ENCODE data around the gene COLEC11. TPM values are rescaled to one million over a fixed set of nuclear protein-coding genes. Genes with fewer than 3 reads are reported as not detected.
"Not testable (repeated sequence)": the region's sequence is repeated elsewhere in the genome, so short reads cannot be mapped to it uniquely, and the experiment has no call there.

COLEC11 gene
- total RNA-seq, 1 donor from 2014 or later = 0.26 TPM

DNA sequence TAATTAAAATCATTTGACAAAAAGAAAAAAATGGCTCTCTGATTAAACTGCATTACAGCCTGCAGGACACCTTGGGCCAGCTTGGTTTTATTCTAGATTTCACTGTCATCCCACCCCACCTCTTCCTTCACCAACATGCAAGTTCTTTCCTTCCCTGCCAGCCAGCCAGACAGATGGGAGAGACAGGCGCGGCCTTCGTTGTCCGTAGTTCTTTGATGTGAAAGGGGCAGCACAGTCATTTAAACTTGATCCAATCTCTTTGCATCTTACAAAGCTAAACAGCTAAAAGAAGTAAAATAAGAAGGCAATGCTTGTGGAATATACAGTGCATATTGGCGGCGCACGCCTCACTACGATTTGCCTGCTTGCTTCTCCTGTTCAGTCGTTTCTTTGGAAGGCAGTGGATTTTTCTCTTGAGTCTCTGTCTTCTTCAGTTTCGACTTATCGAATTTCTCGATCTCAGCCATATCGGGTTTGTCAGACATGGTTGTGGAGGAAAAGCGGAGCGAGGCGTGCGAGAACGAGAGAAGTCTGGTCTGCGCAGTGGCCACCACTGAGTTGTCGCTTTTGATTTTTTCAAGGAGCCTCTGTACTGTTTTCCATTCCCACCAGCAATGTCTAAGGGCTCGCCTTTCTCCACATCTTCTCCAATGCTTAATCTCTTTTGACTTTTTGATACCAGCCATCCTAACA is 22.4 kb downstream of the COLEC11 start:
- no peak for DNase-seq (ENCODE audit: low read depth)
- H3K4me3 ChIP-seq (ENCODE audit: low read depth, low read length) = no peak overlapping the region
- no peaks in the 10 kb centered on the region for H3K27me3 ChIP-seq (ENCODE audit: control insufficient read depth, insufficient read depth, low read length)
- no peak for FAIRE-seq
- TF ChIP-seq, protein P1, sequence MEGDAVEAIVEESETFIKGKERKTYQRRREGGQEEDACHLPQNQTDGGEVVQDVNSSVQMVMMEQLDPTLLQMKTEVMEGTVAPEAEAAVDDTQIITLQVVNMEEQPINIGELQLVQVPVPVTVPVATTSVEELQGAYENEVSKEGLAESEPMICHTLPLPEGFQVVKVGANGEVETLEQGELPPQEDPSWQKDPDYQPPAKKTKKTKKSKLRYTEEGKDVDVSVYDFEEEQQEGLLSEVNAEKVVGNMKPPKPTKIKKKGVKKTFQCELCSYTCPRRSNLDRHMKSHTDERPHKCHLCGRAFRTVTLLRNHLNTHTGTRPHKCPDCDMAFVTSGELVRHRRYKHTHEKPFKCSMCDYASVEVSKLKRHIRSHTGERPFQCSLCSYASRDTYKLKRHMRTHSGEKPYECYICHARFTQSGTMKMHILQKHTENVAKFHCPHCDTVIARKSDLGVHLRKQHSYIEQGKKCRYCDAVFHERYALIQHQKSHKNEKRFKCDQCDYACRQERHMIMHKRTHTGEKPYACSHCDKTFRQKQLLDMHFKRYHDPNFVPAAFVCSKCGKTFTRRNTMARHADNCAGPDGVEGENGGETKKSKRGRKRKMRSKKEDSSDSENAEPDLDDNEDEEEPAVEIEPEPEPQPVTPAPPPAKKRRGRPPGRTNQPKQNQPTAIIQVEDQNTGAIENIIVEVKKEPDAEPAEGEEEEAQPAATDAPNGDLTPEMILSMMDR (IDR thresholded peaks at IDR 0.05; ENCODE audit: insufficient read depth, low read length, severe bottlenecking) = no peak
- H3K36me3 ChIP-seq (ENCODE audit: control insufficient read depth, insufficient read depth, low read length) = no peaks in the 10 kb centered on the region

DNA sequence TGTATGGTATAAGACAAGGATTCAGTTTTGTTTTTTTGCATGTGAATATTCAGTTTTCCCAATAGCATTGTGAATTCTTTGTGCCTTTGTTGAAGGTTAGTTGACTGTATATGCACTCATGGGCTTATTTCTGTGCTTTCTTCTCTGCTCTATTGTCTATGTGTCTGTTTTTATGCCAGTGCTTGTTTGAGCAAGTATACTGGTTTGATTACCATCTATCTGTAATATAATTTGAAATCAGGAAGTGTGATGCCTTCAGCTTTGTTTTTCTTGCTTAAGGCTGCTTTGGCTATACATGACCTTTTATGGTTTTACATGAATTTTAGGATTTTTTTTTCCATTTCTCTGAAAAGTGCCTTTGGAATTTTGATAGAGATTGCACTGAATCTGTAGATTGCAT is 23.5 kb downstream of the COLEC11 start:
- TF ChIP-seq, protein P1 (IDR thresholded peaks at IDR 0.05; ENCODE audit: insufficient read depth, low read length, severe bottlenecking) = no peak
- FAIRE-seq = no peak
- Histone ChIP-seq H3K27me3 (ENCODE audit: control insufficient read depth, insufficient read depth, low read length) (no peaks in the 10 kb centered on the region), H3K4me3 (ENCODE audit: low read depth, low read length) (no peak overlapping the region), H3K36me3 (ENCODE audit: control insufficient read depth, insufficient read depth, low read length) (no peaks in the 10 kb centered on the region)
- no peak for DNase-seq (ENCODE audit: low read depth)

DNA sequence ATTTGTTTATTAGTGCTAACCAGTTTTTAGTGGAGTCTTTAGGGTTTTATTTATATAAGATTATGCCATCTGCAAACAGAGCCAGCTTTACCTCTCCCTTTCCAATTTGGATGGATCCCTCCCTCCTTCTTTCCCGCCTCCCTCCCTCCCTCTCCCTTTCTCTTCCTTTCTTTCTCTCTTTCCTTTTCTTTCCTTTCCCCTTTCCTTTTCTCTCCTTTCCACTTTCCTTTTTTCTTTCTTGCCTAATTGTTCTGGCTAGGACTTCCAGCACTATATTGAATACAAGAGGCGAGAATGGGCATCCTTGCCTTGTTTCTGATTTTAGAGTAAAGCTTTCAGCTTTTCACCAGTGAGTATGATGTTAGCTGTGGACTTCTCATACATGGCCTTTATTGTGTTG is 24.1 kb downstream of the COLEC11 start:
- no peaks in the 10 kb centered on the region for H3K36me3 ChIP-seq (ENCODE audit: control insufficient read depth, insufficient read depth, low read length)
- no peak overlapping the region for H3K4me3 ChIP-seq (ENCODE audit: low read depth, low read length)
- no peak for FAIRE-seq
- no peak for DNase-seq (ENCODE audit: low read depth)
- TF ChIP-seq, protein P1 (IDR thresholded peaks at IDR 0.05; ENCODE audit: insufficient read depth, low read length, severe bottlenecking) = no peak
- H3K27me3 ChIP-seq (ENCODE audit: control insufficient read depth, insufficient read depth, low read length) = no peaks in the 10 kb centered on the region

DNA sequence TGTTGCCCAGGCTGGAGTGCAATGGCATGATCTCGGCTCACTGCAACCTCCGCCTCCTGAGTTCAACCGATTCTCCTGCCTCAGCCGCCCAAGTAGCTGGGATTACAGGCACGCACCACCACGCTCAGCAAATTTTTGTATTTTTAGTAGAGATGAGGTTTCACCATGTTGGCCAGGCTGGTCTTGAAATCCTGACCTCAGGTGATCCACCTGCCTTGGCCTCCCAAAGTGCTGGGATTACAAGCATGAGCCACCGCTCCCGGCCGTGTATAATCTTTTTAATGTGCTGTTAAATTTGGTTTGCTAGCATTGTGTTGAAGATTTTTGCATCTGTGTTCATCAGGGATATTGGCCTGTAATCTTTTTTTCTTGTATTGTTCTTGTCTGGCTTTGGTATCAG is 24.7 kb downstream of the COLEC11 start:
- not testable (repeated sequence) for FAIRE-seq; H3K36me3 ChIP-seq (ENCODE audit: control insufficient read depth, insufficient read depth, low read length); DNase-seq (ENCODE audit: low read depth); H3K4me3 ChIP-seq (ENCODE audit: low read depth, low read length); H3K27me3 ChIP-seq (ENCODE audit: control insufficient read depth, insufficient read depth, low read length)

DNA sequence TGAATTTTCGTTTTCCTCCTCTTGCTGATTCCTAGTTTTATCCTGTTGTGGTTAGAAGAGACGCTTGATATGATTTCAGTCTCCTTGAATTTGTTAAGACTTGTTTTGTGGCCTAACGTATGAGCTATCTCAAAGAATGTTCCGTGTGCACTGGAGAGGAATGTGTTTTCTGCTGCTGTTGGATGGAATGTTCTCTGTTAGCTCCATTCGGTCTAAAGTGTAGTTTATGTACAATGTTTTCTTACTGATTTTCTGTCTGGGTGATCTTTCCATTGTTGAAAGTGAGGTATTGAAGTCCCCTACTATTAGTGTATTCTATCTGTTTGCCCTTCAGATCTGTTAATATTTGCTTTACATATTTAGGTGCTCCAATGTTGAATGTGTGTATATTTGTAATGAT is 25.9 kb downstream of the COLEC11 start:
- TF ChIP-seq, protein P1 (IDR thresholded peaks at IDR 0.05; ENCODE audit: insufficient read depth, low read length, severe bottlenecking) = no peak
- FAIRE-seq = peak; percentile 73
- peak; percentile 90 for DNase-seq (ENCODE audit: low read depth)
- H3K4me3 ChIP-seq (ENCODE audit: low read depth, low read length) = no peak overlapping the region
- H3K36me3 ChIP-seq (ENCODE audit: control insufficient read depth, insufficient read depth, low read length) = no peaks in the 10 kb centered on the region
- H3K27me3 ChIP-seq (ENCODE audit: control insufficient read depth, insufficient read depth, low read length) = no peaks in the 10 kb centered on the region

DNA sequence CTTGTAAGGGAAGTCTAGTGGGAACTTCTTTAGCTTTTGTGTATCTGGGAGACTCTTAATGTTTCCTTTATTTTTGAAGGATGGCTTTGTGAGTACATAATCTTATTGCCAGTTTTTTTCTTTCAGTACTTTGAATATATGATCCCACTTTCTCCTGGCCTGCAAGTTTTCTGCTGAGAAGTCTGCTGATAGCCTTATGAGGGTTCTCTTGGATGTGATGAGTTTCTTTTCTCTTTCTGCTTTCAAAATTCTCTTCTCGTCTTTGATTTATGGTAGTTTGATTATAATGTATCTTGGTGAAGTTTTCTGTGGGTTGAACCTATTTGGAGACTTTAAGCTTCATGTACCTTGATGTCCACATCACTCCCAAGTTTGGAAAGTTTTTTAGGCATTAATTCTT is 28.1 kb downstream of the COLEC11 start:
- Histone ChIP-seq H3K36me3 (ENCODE audit: control insufficient read depth, insufficient read depth, low read length) (no peaks in the 10 kb centered on the region), H3K4me3 (ENCODE audit: low read depth, low read length) (no peak overlapping the region), H3K27me3 (ENCODE audit: control insufficient read depth, insufficient read depth, low read length) (no peaks in the 10 kb centered on the region)
- TF ChIP-seq, protein P1 (IDR thresholded peaks at IDR 0.05; ENCODE audit: insufficient read depth, low read length, severe bottlenecking) = no peak
- no peak for FAIRE-seq
- no peak for DNase-seq (ENCODE audit: low read depth)
